HCT116 (cell line): Measurements from ENCODE around the gene MRM3.

ENCODE experiments used
- ZFX ChIP-seq: fragments of 450-650 bp; IDR thresholded peaks from 2 replicates; pipeline ENCODE4 v1.6.1; 2017
- TF ChIP-seq, protein P1 (sequence below), 3 experiments: fragments of 200-600 bp in 1 of 3; sonication (generic) in 1 of 3; IDR thresholded peaks in 2 of 3; conservative IDR thresholded peaks in 1 of 3; 2 replicates each; pipeline ENCODE4 v1.5.1; 2012 to 2017; ENCODE audit warnings: low read depth in 2 of 3, low read length in 2 of 3, antibody characterized with exemption in 1 of 3, borderline replicate concordance in 1 of 3, control low read depth in 1 of 3, mild to moderate bottlenecking in 1 of 3, mixed read lengths in 1 of 3, mixed run types in 1 of 3, moderate library complexity in 1 of 3; ENCODE audit not compliant: insufficient read depth in 1 of 3

DNA sequence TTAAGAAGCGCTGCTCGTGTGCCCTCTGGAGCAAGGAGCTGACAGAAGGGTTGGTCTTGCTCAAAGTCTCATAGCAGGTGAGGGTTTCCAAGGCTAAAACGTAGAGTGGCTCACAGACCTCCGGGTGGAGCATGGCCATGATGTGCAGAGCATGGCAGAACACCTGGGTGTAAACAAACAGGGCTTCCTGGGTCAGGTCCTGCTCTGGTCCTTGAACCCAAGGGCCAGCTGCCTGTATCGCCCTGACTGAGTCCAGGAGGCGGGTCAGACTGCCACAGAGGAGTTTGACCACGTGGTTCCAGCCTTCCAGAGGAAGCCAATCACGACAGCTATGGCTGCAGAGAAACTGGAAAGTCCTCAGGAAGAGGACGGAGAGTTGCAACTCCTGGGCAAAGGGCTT is 37.2 kb upstream of the MRM3 start:
- no peak for TF ChIP-seq ZFX
- TF ChIP-seq, protein P1, sequence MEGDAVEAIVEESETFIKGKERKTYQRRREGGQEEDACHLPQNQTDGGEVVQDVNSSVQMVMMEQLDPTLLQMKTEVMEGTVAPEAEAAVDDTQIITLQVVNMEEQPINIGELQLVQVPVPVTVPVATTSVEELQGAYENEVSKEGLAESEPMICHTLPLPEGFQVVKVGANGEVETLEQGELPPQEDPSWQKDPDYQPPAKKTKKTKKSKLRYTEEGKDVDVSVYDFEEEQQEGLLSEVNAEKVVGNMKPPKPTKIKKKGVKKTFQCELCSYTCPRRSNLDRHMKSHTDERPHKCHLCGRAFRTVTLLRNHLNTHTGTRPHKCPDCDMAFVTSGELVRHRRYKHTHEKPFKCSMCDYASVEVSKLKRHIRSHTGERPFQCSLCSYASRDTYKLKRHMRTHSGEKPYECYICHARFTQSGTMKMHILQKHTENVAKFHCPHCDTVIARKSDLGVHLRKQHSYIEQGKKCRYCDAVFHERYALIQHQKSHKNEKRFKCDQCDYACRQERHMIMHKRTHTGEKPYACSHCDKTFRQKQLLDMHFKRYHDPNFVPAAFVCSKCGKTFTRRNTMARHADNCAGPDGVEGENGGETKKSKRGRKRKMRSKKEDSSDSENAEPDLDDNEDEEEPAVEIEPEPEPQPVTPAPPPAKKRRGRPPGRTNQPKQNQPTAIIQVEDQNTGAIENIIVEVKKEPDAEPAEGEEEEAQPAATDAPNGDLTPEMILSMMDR (IDR thresholded peaks at IDR 0.05 in 2 of 3, conservative IDR thresholded peaks at IDR 0.05 in 1 of 3; ENCODE audit: borderline replicate concordance in 1 of 3, insufficient read depth in 1 of 3, low read depth in 2 of 3, low read length in 2 of 3): no peak
